MM.1S (cell line): Measurements from ENCODE around the gene CMIP.

Experiments used
- DNase-seq: peaks from one replicate; pipeline ENCODE4 v3.0.0-alpha.2; 2015
- H2AFZ ChIP-seq: fragments of 300-600 bp; sonication (generic); 2 replicates; pipeline ENCODE4 v1.6.0; 2016; ENCODE audit warnings: antibody characterized with exemption, low read length
- H3F3A ChIP-seq: fragments of 300-600 bp; sonication (generic); 2 replicates; pipeline ENCODE4 v1.6.1; 2016; ENCODE audit warnings: mild to moderate bottlenecking, antibody characterized with exemption, low read length, moderate library complexity, mixed read lengths; ENCODE audit not compliant: insufficient read depth
- H3K27ac ChIP-seq: fragments of 300-600 bp; sonication (generic); 2 replicates; pipeline ENCODE4 v1.5.1; 2016; ENCODE audit warnings: mild to moderate bottlenecking, low read length
- H3K27me3 ChIP-seq: fragments of 300-600 bp; sonication (generic); replicated peaks from 2 replicates; pipeline ENCODE4 v1.6.0; 2016; ENCODE audit warnings: low read length; ENCODE audit not compliant: insufficient read depth
- H3K36me3 ChIP-seq: fragments of 300-600 bp; sonication (generic); replicated peaks from 2 replicates; pipeline ENCODE4 v1.6.1; 2016; ENCODE audit warnings: mild to moderate bottlenecking, low read length, mixed read lengths; ENCODE audit not compliant: insufficient read depth
- H3K4me1 ChIP-seq: fragments of 300-600 bp; sonication (generic); 2 replicates; pipeline ENCODE4 v1.6.1; 2016; ENCODE audit warnings: low read length, mixed read lengths
- H3K4me2 ChIP-seq: fragments of 300-600 bp; sonication (generic); 2 replicates; pipeline ENCODE4 v1.6.0; 2016; ENCODE audit warnings: low read depth, low read length
- H3K4me3 ChIP-seq: fragments of 300-600 bp; sonication (generic); 2 replicates; pipeline ENCODE4 v1.5.1; 2016; ENCODE audit warnings: low read length, mixed read lengths
- H3K79me2 ChIP-seq: fragments of 300-600 bp; sonication (generic); 2 replicates; pipeline ENCODE4 v1.6.1; 2016; ENCODE audit warnings: mixed run types, low read length, mixed read lengths
- H3K9ac ChIP-seq: fragments of 300-600 bp; sonication (generic); 2 replicates; pipeline ENCODE4 v1.6.1; 2016; ENCODE audit warnings: low read length, mixed read lengths
- H3K9me2 ChIP-seq: fragments of 300-600 bp; sonication (generic); replicated peaks from 2 replicates; pipeline ENCODE4 v1.6.1; 2016; ENCODE audit warnings: mild to moderate bottlenecking, low read length, mixed read lengths; ENCODE audit not compliant: insufficient read depth
- H3K9me3 ChIP-seq: fragments of 300-600 bp; sonication (generic); replicated peaks from 2 replicates; pipeline ENCODE4 v1.6.1; 2016; ENCODE audit warnings: mild to moderate bottlenecking, low read length, mixed read lengths; ENCODE audit not compliant: insufficient read depth
- H4K20me1 ChIP-seq: fragments of 300-600 bp; sonication (generic); 2 replicates; pipeline ENCODE4 v1.6.1; 2016; ENCODE audit warnings: mild to moderate bottlenecking, low read length, moderate library complexity, mixed read lengths; ENCODE audit not compliant: insufficient read depth
- CTCF ChIP-seq: fragments of 300-600 bp; sonication (generic); IDR thresholded peaks from 2 replicates; pipeline ENCODE4 v1.5.1; 2016; ENCODE audit warnings: antibody characterized with exemption, low read length, mixed read lengths
- EZH2 ChIP-seq: fragments of 300-600 bp; sonication (generic); optimal IDR thresholded peaks from 2 replicates; pipeline ENCODE3; 2017; ENCODE audit warnings: low read depth, mild to moderate bottlenecking, antibody characterized with exemption, low read length, mixed read lengths
- EZH2phosphoT487 ChIP-seq: fragments of 300-600 bp; sonication (generic); IDR thresholded peaks from 2 replicates; pipeline ENCODE4 v1.6.1; 2018; ENCODE audit warnings: antibody characterized with exemption, low read length

Gene CMIP

GRCh38 chr16:81586977-81587625 is 142.5 kb downstream of the CMIP start:
- H3K9me3 ChIP-seq = no peaks in the 10 kb centered on the region
- no peak overlapping the region for H3K4me3 ChIP-seq
- H3K9ac ChIP-seq = no peak overlapping the region
- no peaks in the 10 kb centered on the region for H3K9me2 ChIP-seq
- no peaks in the 10 kb centered on the region for H3K79me2 ChIP-seq
- H3K27me3 ChIP-seq = no peaks in the 10 kb centered on the region
- H3K4me2 ChIP-seq = no peak overlapping the region
- no peaks in the 10 kb centered on the region for H3K36me3 ChIP-seq
- no peak overlapping the region for H2AFZ ChIP-seq
- TF ChIP-seq EZH2 = no peak
- no peak for TF ChIP-seq EZH2phosphoT487
- no peak for TF ChIP-seq CTCF
- no peak for DNase-seq
- H3F3A ChIP-seq = no peaks in the 10 kb centered on the region
- H3K4me1 ChIP-seq = no peaks in the 10 kb centered on the region
- no peaks in the 10 kb centered on the region for H4K20me1 ChIP-seq
- H3K27ac ChIP-seq = no peak overlapping the region

GRCh38 chr16:81587626-81588160 is 143.1 kb downstream of the CMIP start:
- no peaks in the 10 kb centered on the region for H3K36me3 ChIP-seq
- no peaks in the 10 kb centered on the region for H3K27me3 ChIP-seq
- no peak overlapping the region for H3K27ac ChIP-seq
- H3K4me2 ChIP-seq = no peak overlapping the region
- H3K9me2 ChIP-seq = no peaks in the 10 kb centered on the region
- no peak overlapping the region for H3K4me3 ChIP-seq
- no peak overlapping the region for H2AFZ ChIP-seq
- no peaks in the 10 kb centered on the region for H3F3A ChIP-seq
- no peaks in the 10 kb centered on the region for H3K4me1 ChIP-seq
- DNase-seq = no peak
- no peaks in the 10 kb centered on the region for H4K20me1 ChIP-seq
- TF ChIP-seq CTCF (no peak), EZH2 (no peak), EZH2phosphoT487 (no peak)
- no peaks in the 10 kb centered on the region for H3K79me2 ChIP-seq
- H3K9me3 ChIP-seq = no peaks in the 10 kb centered on the region
- H3K9ac ChIP-seq = no peak overlapping the region

- H4K20me1 ChIP-seq = no peaks in the 10 kb centered on the region
- H3K36me3 ChIP-seq = no peaks in the 10 kb centered on the region
- H3K9me2 ChIP-seq = no peaks in the 10 kb centered on the region
- DNase-seq = no peak
- H3K4me3 ChIP-seq = no peak overlapping the region
- no peaks in the 10 kb centered on the region for H3K4me1 ChIP-seq
- no peaks in the 10 kb centered on the region for H3K79me2 ChIP-seq
- H3K27ac ChIP-seq = no peak overlapping the region
- H3K4me2 ChIP-seq = no peak overlapping the region
- H3F3A ChIP-seq = no peaks in the 10 kb centered on the region
- H3K27me3 ChIP-seq = no peaks in the 10 kb centered on the region
- TF ChIP-seq EZH2phosphoT487 (no peak), CTCF (no peak), EZH2 (no peak)
- H3K9me3 ChIP-seq = no peaks in the 10 kb centered on the region
- no peak overlapping the region for H3K9ac ChIP-seq
- no peak overlapping the region for H2AFZ ChIP-seq
Measured at GRCh38 chr16:81588326-81589081, 143.9 kb downstream of the CMIP start.
